Brain microvascular endothelial cell (primary cell): ENCODE measurements around the gene PBX3.

ENCODE experiments used
- DNase-seq: peaks from one replicate; pipeline ENCODE4 v3.0.0-alpha.2; 2020
- H3K27ac ChIP-seq: fragments of 250-450 bp; sonication (Bioruptor Pico); 2 replicates; pipeline ENCODE4 v1.5.1; 2020; ENCODE audit warnings: mild to moderate bottlenecking, moderate library complexity
- H3K27me3 ChIP-seq: fragments of 250-450 bp; sonication (Bioruptor Pico); replicated peaks from 2 replicates; pipeline ENCODE4 v1.5.1; 2020; ENCODE audit warnings: mild to moderate bottlenecking
- H3K36me3 ChIP-seq: fragments of 250-450 bp; sonication (Bioruptor Pico); replicated peaks from 2 replicates; pipeline ENCODE4 v1.5.1; 2020; ENCODE audit warnings: mild to moderate bottlenecking
- H3K4me3 ChIP-seq: 2 replicates; pipeline ENCODE4 v1.5.1; 2011; ENCODE audit warnings: low read depth, mild to moderate bottlenecking, control low read depth, low read length, moderate library complexity
- CTCF ChIP-seq: IDR thresholded peaks from 2 replicates; pipeline ENCODE4 v1.5.1; 2011; ENCODE audit warnings: low read depth, mild to moderate bottlenecking, moderate library complexity, low read length, control low read depth, inconsistent platforms; ENCODE audit errors: missing control alignments
- in situ Hi-C: cut with HindIII; loops from 2 replicates; pipeline ENCODE4 v1.10.0; 2017; ENCODE audit warnings: low sequenced_read_pairs, low pct_ligation_motif_present

Gene PBX3

DNA sequence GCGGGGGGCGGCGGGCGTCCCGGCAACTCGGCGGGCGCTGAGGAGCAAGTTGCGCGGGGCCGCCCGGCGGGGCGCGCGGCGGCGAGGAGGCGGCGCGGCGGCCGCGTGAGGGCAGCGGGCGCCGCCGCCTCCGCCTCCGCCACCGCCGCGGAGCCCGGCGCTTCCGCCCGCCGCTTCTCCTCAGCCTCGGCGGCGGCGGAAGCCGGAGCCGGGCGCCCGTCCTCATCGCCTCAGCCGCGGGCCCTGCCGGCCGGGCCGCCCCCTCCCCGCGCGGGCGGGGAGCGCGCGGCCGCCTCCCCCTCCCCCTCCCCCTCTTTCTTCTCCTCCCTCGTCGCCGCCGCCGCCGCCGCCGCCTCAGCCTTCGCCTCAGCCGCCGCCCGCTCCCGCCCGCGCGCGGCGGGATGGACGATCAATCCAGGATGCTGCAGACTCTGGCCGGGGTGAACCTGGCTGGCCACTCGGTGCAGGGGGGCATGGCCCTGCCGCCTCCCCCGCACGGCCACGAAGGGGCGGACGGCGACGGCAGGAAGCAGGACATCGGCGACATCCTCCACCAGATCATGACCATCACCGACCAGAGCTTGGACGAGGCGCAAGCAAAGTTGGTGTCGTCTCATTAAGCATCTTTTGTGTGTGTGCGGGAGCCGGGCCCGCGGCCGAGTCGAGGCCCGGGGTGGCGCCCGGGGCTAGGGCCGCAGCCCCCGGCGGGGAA is at the start of gene PBX3:
Gene PBX3, plus strand, starts transcription at position 321 of the 712 bp plus-strand sequence.
- Histone ChIP-seq H3K36me3 (no peaks in the 10 kb centered on the region), H3K27me3 (no peaks in the 10 kb centered on the region), H3K4me3 (peak within 1 kb of the TSS; percentile 87), H3K27ac (peak within 1 kb of the TSS; percentile 28)
- TF ChIP-seq CTCF: no peak
- no peak for DNase-seq
- in situ Hi-C loops: no loop called here

DNA sequence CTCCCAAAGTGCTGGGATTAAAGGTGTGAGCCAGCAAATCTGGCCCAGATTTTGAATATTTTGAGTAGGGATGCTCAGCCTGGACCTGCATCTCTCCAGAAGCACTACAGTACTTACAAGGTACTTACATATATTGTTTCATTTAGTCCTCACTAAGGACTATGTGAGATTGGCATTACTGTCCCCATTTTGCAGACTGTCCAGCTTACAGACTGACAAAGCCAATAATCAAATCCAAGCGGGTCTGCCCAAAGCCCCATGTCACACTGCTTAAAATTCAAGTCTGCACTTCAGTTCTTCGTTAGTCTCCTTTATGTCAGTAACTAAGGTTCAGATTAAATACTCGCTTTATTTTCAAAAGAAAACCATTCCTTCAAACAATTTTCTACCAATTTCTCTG is 47.3 kb upstream of the PBX3 start:
- in situ Hi-C loops: no loop called here
- DNase-seq: no peak
- Histone ChIP-seq H3K4me3 (no peak overlapping the region), H3K27ac (no peak overlapping the region), H3K27me3 (no peaks in the 10 kb centered on the region), H3K36me3 (no peaks in the 10 kb centered on the region)
- no peak for TF ChIP-seq CTCF

GRCh38 chr9:125700791-125701190 is 46.4 kb upstream of the PBX3 start:
- Histone ChIP-seq H3K27ac (no peak overlapping the region), H3K36me3 (no peaks in the 10 kb centered on the region), H3K4me3 (no peak overlapping the region), H3K27me3 (no peaks in the 10 kb centered on the region)
- in situ Hi-C loops: no loop called here
- no peak for TF ChIP-seq CTCF
- DNase-seq: no peak

DNA sequence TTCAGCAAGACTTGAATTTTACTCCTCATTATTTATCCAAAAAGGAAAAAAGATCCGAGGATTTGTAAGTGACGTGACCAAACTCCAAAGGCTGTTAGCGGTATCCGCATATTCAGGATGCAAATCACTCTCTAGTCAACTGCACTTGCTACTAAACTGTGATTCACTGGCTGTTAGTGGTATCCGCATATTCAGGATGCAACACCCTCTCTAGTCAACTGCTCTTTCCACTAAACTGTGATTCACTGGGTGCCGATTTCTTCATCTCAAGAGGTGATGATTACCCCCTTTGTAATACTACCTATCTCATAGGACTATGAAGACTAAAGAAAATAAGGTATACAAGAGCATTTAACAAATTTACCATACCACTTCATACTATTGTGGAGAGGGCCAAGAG is 45.8 kb upstream of the PBX3 start:
- DNase-seq: peak; percentile 22
- in situ Hi-C loops: no loop called here

DNA sequence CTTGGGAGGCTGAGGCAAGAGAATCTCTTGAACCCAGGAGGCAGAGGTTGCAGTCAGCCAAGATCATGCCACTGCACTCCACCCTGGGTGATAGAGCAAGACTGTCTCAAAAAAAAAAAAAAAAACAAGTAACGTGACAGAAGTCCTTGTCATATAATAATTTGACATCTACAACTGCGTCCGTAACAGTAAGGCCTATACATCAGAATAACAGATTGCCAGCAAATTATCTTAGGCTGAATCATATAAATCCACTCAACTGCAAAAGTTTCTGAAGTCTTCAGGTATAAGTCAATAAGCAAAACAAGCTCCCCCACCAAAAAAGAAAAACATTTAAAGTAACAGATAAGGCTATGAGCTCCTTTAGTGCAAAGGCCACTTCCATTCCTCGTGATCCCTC is 43.5 kb upstream of the PBX3 start:
- in situ Hi-C loops: no loop called here
- Histone ChIP-seq H3K36me3 (no peaks in the 10 kb centered on the region), H3K4me3 (no peak overlapping the region), H3K27me3 (no peaks in the 10 kb centered on the region), H3K27ac (no peak overlapping the region)
- no peak for DNase-seq
- no peak for TF ChIP-seq CTCF

More for the DNA sequence above, 45.8 kb upstream of the PBX3 start:
- Histone ChIP-seq H3K27ac (no peak overlapping the region), H3K4me3 (no peak overlapping the region), H3K27me3 (no peaks in the 10 kb centered on the region), H3K36me3 (no peaks in the 10 kb centered on the region)
- TF ChIP-seq CTCF: no peak

GRCh38 chr9:125705893-125706292 is 41.3 kb upstream of the PBX3 start:
- H3K27ac ChIP-seq: no peak overlapping the region
- no peak for TF ChIP-seq CTCF

More at GRCh38 chr9:125705893-125706292, 41.3 kb upstream of the PBX3 start:
- DNase-seq: no peak
- in situ Hi-C loops: no loop called here
- Histone ChIP-seq H3K27me3 (no peaks in the 10 kb centered on the region), H3K4me3 (peak overlapping the region; percentile 88), H3K36me3 (no peaks in the 10 kb centered on the region)
